ENCODE results near the gene TMPRSS4.

The TMPRSS4 gene

DNA sequence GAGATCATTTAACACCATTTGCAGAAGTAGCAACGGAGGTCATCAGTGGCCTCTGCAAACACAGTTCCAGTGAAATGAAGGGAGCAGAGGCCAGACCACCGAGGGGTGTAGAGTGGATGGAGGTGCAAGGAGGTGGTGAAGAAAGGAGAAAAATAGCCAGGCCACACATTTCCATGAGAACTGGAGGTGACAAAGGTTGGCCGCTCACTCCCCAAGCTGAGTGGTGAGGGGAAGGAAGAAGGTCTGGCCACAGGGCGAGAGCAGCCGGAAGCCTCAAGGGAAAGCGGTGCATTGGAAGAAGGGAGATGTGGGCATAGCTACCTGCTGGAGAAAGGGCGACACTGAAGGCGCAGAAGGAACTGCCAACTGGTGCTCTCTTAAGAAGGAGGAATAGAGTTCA, 20.1 kb upstream of the TMPRSS4 start:
- H3K4me3 ChIP-seq (ENCODE audit: low read length, poor library complexity, severe bottlenecking), result no peak overlapping the region
- H3K4me2 ChIP-seq (ENCODE audit: low read depth, low read length, poor library complexity, severe bottlenecking), result no peak overlapping the region

GRCh38 chr11:118057251-118058145, 19.4 kb upstream of the TMPRSS4 start:
- no peak for TF ChIP-seq EZH2phosphoT487 (IDR thresholded peaks at IDR 0.05; ENCODE audit: borderline replicate concordance)
- TF ChIP-seq, protein P1, sequence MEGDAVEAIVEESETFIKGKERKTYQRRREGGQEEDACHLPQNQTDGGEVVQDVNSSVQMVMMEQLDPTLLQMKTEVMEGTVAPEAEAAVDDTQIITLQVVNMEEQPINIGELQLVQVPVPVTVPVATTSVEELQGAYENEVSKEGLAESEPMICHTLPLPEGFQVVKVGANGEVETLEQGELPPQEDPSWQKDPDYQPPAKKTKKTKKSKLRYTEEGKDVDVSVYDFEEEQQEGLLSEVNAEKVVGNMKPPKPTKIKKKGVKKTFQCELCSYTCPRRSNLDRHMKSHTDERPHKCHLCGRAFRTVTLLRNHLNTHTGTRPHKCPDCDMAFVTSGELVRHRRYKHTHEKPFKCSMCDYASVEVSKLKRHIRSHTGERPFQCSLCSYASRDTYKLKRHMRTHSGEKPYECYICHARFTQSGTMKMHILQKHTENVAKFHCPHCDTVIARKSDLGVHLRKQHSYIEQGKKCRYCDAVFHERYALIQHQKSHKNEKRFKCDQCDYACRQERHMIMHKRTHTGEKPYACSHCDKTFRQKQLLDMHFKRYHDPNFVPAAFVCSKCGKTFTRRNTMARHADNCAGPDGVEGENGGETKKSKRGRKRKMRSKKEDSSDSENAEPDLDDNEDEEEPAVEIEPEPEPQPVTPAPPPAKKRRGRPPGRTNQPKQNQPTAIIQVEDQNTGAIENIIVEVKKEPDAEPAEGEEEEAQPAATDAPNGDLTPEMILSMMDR (conservative IDR thresholded peaks at IDR 0.05; ENCODE audit: low read length), result no peak
- Histone ChIP-seq H3F3A (ENCODE audit: low read depth) (no peaks in the 10 kb centered on the region), H3K4me1 (ENCODE audit: insufficient read depth, low read length, poor library complexity, severe bottlenecking) (peaks cover 5% of the 10 kb centered on the region), H3K4me3 (ENCODE audit: low read length, poor library complexity, severe bottlenecking) (no peak overlapping the region), H4K20me1 (ENCODE audit: insufficient read depth, low read length, poor library complexity, severe bottlenecking) (no peaks in the 10 kb centered on the region), H3K27me3 (ENCODE audit: insufficient read depth, low read length, poor library complexity, severe bottlenecking) (no peaks in the 10 kb centered on the region), H3K9me2 (replicated peaks; ENCODE audit: low read depth, low read length) (no peaks in the 10 kb centered on the region), H3K79me2 (ENCODE audit: insufficient read depth, low read length) (no peaks in the 10 kb centered on the region), H3K4me2 (ENCODE audit: low read depth, low read length, poor library complexity, severe bottlenecking) (no peak overlapping the region), H3K36me3 (ENCODE audit: insufficient read depth, low read length) (no peaks in the 10 kb centered on the region), H3K9me3 (ENCODE audit: insufficient read depth, low read depth, low read length) (no peaks in the 10 kb centered on the region), H2AFZ (ENCODE audit: low read length) (no peak overlapping the region), H3K9ac (ENCODE audit: low read depth, low read length, poor library complexity, severe bottlenecking) (no peak overlapping the region)

More for the DNA sequence above, 20.1 kb upstream of the TMPRSS4 start:
- no peaks in the 10 kb centered on the region for H4K20me1 ChIP-seq (ENCODE audit: insufficient read depth, low read length, poor library complexity, severe bottlenecking)
- no peaks in the 10 kb centered on the region for H3F3A ChIP-seq (ENCODE audit: low read depth)
- H2AFZ ChIP-seq (ENCODE audit: low read length), result no peak overlapping the region
- no peaks in the 10 kb centered on the region for H3K9me2 ChIP-seq (replicated peaks; ENCODE audit: low read depth, low read length)
- H3K9ac ChIP-seq (ENCODE audit: low read depth, low read length, poor library complexity, severe bottlenecking), result no peak overlapping the region
- H3K79me2 ChIP-seq (ENCODE audit: insufficient read depth, low read length), result no peaks in the 10 kb centered on the region
- no peaks in the 10 kb centered on the region for H3K9me3 ChIP-seq (ENCODE audit: insufficient read depth, low read depth, low read length)
- no peaks in the 10 kb centered on the region for H3K36me3 ChIP-seq (ENCODE audit: insufficient read depth, low read length)
- H3K27me3 ChIP-seq (ENCODE audit: insufficient read depth, low read length, poor library complexity, severe bottlenecking), result no peaks in the 10 kb centered on the region
- peaks cover 11% of the 10 kb centered on the region for H3K4me1 ChIP-seq (ENCODE audit: insufficient read depth, low read length, poor library complexity, severe bottlenecking)
- TF ChIP-seq, protein P1 (conservative IDR thresholded peaks at IDR 0.05; ENCODE audit: low read length), result no peak
- no peak for TF ChIP-seq EZH2phosphoT487 (IDR thresholded peaks at IDR 0.05; ENCODE audit: borderline replicate concordance)

GRCh38 chr11:118058311-118059245, 18.3 kb upstream of the TMPRSS4 start:
- no peak overlapping the region for H2AFZ ChIP-seq (ENCODE audit: low read length)
- no peaks in the 10 kb centered on the region for H3K9me3 ChIP-seq (ENCODE audit: insufficient read depth, low read depth, low read length)

More at GRCh38 chr11:118058311-118059245, 18.3 kb upstream of the TMPRSS4 start:
- TF ChIP-seq EZH2phosphoT487 (IDR thresholded peaks at IDR 0.05; ENCODE audit: borderline replicate concordance), result no peak
- TF ChIP-seq, protein P1 (conservative IDR thresholded peaks at IDR 0.05; ENCODE audit: low read length), result no peak
- Histone ChIP-seq H3K36me3 (ENCODE audit: insufficient read depth, low read length) (no peaks in the 10 kb centered on the region), H3K4me1 (ENCODE audit: insufficient read depth, low read length, poor library complexity, severe bottlenecking) (no peaks in the 10 kb centered on the region), H3K9me2 (replicated peaks; ENCODE audit: low read depth, low read length) (no peaks in the 10 kb centered on the region), H4K20me1 (ENCODE audit: insufficient read depth, low read length, poor library complexity, severe bottlenecking) (no peaks in the 10 kb centered on the region), H3K4me3 (ENCODE audit: low read length, poor library complexity, severe bottlenecking) (no peak overlapping the region), H3K27me3 (ENCODE audit: insufficient read depth, low read length, poor library complexity, severe bottlenecking) (no peaks in the 10 kb centered on the region), H3F3A (ENCODE audit: low read depth) (no peaks in the 10 kb centered on the region), H3K9ac (ENCODE audit: low read depth, low read length, poor library complexity, severe bottlenecking) (no peak overlapping the region), H3K4me2 (ENCODE audit: low read depth, low read length, poor library complexity, severe bottlenecking) (no peak overlapping the region), H3K79me2 (ENCODE audit: insufficient read depth, low read length) (no peaks in the 10 kb centered on the region)
